ENCODE results near the gene SAMD9. TPM values are rescaled to one million over a fixed set of nuclear protein-coding genes. Genes with fewer than 3 reads are reported as not detected.
"Not testable (repeated sequence)": the region's sequence is repeated elsewhere in the genome, so short reads cannot be mapped to it uniquely, and the experiment has no call there.

The SAMD9 gene
- total RNA-seq, 1 experiment from 2014 or later = not detected

GRCh38 chr7:93123532-93123931 is 5.8 kb upstream of the SAMD9 start:
- H3K23ac ChIP-seq (ENCODE audit: insufficient read length, low read depth, low read length); H3K4me2 ChIP-seq (ENCODE audit: insufficient read depth, insufficient read length, low read length); H2AFZ ChIP-seq (ENCODE audit: low read length); H3K9me3 ChIP-seq (ENCODE audit: control insufficient read depth, low read depth, low read length); H3K4ac ChIP-seq (ENCODE audit: low read depth, low read length); H2BK15ac ChIP-seq (ENCODE audit: low read depth, low read length); H3K79me2 ChIP-seq (ENCODE audit: insufficient read depth, low read length); H2BK20ac ChIP-seq (ENCODE audit: low read depth, low read length, poor library complexity, severe bottlenecking); H3K4me3 Mint-ChIP-seq; H3K27me3 Mint-ChIP-seq (ENCODE audit: low read depth); H3K79me1 ChIP-seq (ENCODE audit: insufficient read depth, low read depth, low read length, poor library complexity, severe bottlenecking); DNase-seq; H2BK12ac ChIP-seq (ENCODE audit: insufficient read length, low read depth, low read length); H4K20me1 ChIP-seq (ENCODE audit: control insufficient read depth, insufficient read depth, insufficient read length); H3K27ac Mint-ChIP-seq; H3K4me1 Mint-ChIP-seq; H3K18ac ChIP-seq (ENCODE audit: insufficient read length, low read depth, low read length); H4K91ac ChIP-seq (ENCODE audit: insufficient read length, low read depth, low read length); H2AK5ac ChIP-seq (ENCODE audit: insufficient read length, low read length); H4K8ac ChIP-seq (replicated peaks; ENCODE audit: insufficient read length, low read depth, low read length); H3K27ac ChIP-seq (ENCODE audit: insufficient read length, low read depth, low read length); H4K5ac ChIP-seq (ENCODE audit: insufficient read length, low read depth, low read length); H3K23me2 ChIP-seq (ENCODE audit: insufficient read length, low read depth, low read length, poor library complexity, severe bottlenecking); H3K4me1 ChIP-seq (ENCODE audit: insufficient read depth, low read length); H3K14ac ChIP-seq (ENCODE audit: insufficient read depth, low read length); H3K56ac ChIP-seq (ENCODE audit: insufficient read length, low read depth, low read length); H3K27me3 ChIP-seq (ENCODE audit: insufficient read depth, low read length); H2BK120ac ChIP-seq (ENCODE audit: low read depth, low read length, poor library complexity, severe bottlenecking); H3K9ac ChIP-seq (ENCODE audit: extremely low read depth, insufficient read length, low read length); H2BK5ac ChIP-seq (ENCODE audit: insufficient read length, low read length); H3T11ph ChIP-seq (ENCODE audit: low read length); H3K36me3 Mint-ChIP-seq (ENCODE audit: insufficient read depth in 1 of 3, low read depth in 3 of 3): not testable (repeated sequence)
- H3K9me3 Mint-ChIP-seq = peaks cover 32 to 45% of the 10 kb centered on the region in 2 experiments
- no CpG with 5 or more reads among the region's 3 CpGs for WGBS (ENCODE audit: extremely low coverage, insufficient read length, low lambda C conversion rate)

Measured in H9 (cell line).